GM19455 (cell line): ENCODE data around the gene KLF4.

ENCODE experiments used
- ATAC-seq: cut with Tn5 transposase; IDR thresholded peaks from one replicate; pipeline ENCODE4 v1.9.1; 2021; ENCODE audit not compliant: unreplicated experiment

KLF4 gene

GRCh38 chr9:107488375-107489143 lies 1.0 kb downstream of the KLF4 start:
- ATAC-seq: no peak

- ATAC-seq: no peak
Measured at GRCh38 chr9:107487521-107488374, 1.8 kb downstream of the KLF4 start.

- ATAC-seq: no peak
Measured at GRCh38 chr9:107486674-107487520, 2.7 kb downstream of the KLF4 start.

DNA sequence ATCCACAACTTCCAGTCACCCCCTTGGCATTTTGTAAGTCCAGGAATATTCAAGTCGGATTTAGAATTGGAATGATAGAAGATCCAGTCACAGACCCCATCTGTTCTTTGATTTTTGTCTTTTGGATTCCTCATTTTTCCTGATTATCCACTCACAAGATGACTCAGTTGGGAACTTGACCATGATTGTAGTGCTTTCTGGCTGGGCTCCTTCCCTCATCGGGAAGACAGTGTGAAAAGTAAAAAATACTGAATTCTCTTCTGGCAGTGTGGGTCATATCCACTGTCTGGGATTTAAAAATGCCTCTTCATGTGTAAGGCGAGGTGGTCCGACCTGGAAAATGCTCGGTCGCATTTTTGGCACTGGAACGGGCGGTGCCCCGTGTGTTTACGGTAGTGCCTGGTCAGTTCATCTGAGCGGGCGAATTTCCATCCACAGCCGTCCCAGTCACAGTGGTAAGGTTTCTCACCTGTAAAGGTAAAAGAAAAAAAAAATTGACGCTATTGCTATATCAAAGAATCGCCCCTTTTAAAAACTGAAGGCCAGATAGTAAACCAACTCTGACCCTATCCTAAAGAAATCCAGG lies 4.0 kb downstream of the KLF4 start:
- no peak for ATAC-seq

DNA sequence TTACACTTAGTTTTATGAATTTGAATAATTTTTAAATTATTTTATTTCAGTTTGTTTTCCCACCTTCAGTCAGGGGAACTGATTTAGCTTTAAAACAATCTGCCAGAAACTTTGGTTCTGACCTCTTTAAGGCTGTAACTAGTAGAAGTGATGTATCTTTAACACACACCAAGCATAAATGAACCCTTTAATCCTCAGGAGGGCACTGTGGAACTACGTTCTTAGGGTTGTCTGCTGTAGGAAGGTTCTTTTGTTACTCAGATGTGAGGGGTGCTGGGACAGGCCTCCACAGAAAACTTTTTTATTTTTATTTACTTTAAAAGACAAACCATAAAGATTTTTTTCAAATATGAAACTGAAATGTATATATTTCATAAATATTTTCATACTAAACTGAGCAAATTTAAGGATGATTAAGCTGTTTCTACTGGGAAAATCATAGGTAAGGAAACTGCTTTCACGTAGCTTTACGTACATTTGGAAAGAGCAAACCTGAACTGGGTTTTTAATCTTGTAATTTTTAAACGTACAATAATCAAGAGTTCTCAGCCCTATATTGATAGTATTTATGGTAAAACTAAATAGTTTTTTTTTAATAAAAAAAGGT lies 5.3 kb downstream of the KLF4 start:
- no peak for ATAC-seq

GRCh38 chr9:107483666-107484065 lies 5.9 kb downstream of the KLF4 start:
- no peak for ATAC-seq

GRCh38 chr9:107481035-107481434 lies 8.5 kb downstream of the KLF4 start:
- no peak for ATAC-seq

DNA sequence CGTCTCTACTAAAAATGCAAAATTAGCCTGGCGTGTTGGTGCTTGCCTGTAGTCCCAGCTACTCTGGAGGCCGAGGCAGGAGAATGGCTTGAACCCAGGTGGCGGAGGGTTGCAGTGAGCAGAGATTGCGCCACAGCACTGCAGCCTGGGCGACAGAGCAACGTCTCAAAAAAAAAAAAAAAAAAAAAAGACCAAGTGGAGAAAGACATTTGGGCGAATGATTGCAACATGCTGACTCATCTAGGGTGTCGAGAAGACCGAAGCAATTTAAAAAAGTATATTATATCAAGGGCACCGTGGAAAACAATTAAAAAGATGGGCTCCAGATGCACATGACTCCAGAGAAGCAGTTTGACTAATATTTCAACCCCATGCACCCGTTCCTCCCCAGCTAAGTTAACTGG lies 9.2 kb downstream of the KLF4 start:
- no peak for ATAC-seq

DNA sequence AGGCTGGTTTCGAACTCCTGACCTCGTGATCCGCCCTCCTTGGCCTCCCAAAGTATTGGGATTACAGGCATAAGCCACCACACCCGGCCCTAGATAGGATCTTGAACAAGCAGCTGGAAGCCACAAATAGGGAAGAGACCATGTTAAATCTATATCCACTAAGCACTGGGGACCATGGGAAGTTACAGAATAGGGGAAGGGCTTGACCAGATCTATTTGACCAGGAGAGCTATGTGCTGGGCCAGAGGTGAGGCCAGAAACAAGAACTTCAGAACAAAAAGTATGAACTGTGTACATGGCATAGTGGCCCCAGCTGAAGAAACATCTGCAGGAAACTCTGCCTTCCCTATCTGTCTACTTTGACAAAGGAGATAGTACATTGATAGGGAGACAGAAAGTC lies 10.8 kb downstream of the KLF4 start:
- no peak for ATAC-seq

GRCh38 chr9:107474124-107474523 lies 15.4 kb downstream of the KLF4 start:
- ATAC-seq: no peak

- ATAC-seq: no peak
Measured at GRCh38 chr9:107472581-107473340, 16.8 kb downstream of the KLF4 start.

DNA sequence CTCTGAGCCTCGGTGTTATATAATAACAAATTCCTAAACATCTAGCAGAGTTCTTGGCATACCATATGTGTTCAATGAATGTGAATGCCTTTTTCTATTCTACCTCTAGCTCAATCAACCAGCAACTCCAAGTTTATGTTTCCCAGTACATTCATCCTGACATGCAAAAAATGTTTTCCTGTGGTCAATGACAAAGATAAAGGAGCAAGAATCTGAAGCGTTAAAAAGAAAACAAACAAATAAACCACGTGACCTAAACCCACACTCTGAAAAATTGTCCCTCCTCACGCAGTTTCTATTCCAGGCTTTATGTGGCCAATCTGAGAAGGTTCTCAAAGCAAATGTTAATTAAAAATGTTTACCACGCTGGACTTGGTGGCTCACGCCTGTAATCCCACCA lies 18.0 kb downstream of the KLF4 start:
- no peak for ATAC-seq

DNA sequence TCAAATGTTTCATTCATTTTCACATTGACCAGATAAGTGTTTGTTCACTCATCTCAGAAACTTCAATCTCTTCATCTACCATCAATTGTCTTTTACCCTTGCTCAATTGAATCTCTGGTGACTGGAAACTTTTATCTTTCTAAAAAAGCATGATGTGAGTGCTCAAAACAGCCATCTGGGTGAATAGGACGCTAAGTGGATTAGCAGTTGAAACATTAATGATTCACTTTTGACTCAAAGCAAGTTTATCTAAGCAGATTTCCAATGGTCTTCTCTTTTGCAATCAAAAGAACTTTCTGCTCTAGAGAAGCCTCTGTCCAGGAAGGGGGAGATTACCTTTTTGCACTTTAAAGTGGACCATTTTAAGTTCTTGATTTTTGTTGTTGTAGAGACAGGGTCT lies 22.2 kb downstream of the KLF4 start:
- ATAC-seq: no peak

GRCh38 chr9:107466826-107467225 lies 22.7 kb downstream of the KLF4 start:
- no peak for ATAC-seq

- ATAC-seq: peak; percentile 73
Measured at GRCh38 chr9:107465467-107466451, 23.8 kb downstream of the KLF4 start.

- no peak for ATAC-seq
Measured at GRCh38 chr9:107464516-107464915, 25.1 kb downstream of the KLF4 start.

DNA sequence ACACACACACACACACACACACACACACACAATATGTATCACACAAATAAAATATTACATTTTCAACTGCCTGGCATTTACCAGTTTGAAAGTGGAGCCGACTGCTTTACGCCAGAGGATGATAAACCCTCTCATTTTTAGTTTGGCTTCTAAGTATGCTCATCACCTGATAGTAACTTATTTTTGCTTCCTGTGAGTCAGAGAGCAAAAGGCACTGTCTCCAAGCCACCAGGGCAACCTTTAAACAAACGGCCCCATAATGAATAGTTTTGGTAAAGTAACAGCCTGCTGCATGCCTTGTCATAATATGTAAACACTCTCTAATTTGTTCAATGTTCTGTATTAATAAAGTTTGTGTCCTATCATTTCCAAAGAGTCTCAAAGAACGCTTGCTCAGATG lies 26.9 kb downstream of the KLF4 start:
- no peak for ATAC-seq

DNA sequence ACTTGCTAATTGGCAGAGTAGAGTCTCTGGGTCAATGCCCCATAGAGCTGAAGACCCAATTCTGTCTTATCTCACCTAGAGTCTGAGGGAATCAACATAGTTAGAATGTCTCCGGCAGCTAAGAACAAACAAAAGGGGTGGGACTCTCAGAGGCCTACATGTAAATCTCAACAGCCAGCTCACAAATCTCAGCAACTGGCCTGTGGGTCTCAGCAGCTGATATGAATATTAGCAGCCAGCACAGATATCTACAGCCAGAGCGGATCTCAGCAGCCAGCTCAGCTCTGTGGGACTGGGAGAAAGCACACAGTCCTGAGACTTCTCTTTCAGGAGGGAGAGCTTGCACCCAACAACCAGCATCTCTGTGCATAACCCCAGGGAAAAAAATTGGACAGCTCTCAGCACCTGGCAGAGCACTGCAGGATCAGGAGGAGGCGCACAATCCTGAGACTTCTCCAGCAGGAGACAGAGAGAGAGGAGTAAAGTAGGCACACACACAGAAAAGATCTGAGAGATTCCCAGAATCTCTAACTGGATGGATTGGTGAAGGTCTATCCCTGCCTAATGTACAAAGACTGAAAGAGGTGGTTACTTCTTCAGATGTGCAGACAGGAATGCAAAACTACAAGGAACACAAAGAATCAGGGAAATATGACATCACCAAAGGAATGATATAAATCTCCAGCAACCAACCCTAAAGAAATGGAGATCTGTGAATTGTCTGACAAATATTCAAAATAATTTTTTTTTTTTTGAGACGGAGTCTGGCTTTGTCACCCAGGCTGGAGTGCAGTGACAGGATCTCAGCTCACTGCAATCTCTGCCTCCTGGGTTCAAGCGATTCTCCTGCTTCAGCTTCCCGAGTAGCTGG lies 29.2 kb downstream of the KLF4 start:
- no peak for ATAC-seq
